Calu3 (cell line): ENCODE results near the gene CUL4A. TPM values are rescaled to one million over a fixed set of nuclear protein-coding genes. Genes with fewer than 3 reads are reported as not detected.
"Not testable (repeated sequence)": the region's sequence is repeated elsewhere in the genome, so short reads cannot be mapped to it uniquely, and the experiment has no call there.

Experiments used
- BruUV-seq: library from RNA; stranded (reverse); fragments of 400-500 nt; replicated peaks from 2 replicates; lab custom pipeline; 2021; lab: Mats Ljungman, UMichigan
- CTCF ChIA-PET: fragments of 300-600 bp; sonication (Branson Sonifier 250); formaldehyde crosslinking; loops from one replicate; lab custom pipeline; 2022; ENCODE audit warnings: antibody characterized with exemption; lab: Charles Lee
- DNase-seq: peaks from one replicate; pipeline ENCODE4 v3.0.0; 2022
- H3K27ac Mint-ChIP-seq: one replicate; pipeline ENCODE4 v1.8.0; 2022; ENCODE audit warnings: mixed read lengths; ENCODE audit not compliant: unreplicated experiment
- H3K27me3 Mint-ChIP-seq: one replicate; pipeline ENCODE4 v1.8.0; 2022; ENCODE audit warnings: mixed read lengths; ENCODE audit not compliant: unreplicated experiment
- H3K36me3 Mint-ChIP-seq: one replicate; pipeline ENCODE4 v1.8.0; 2022; ENCODE audit warnings: mild to moderate bottlenecking, moderate library complexity, mixed read lengths; ENCODE audit not compliant: insufficient read depth, unreplicated experiment
- H3K4me1 Mint-ChIP-seq: one replicate; pipeline ENCODE4 v1.8.0; 2022; ENCODE audit warnings: mild to moderate bottlenecking, low read depth, mixed read lengths; ENCODE audit not compliant: unreplicated experiment
- H3K4me3 Mint-ChIP-seq: one replicate; pipeline ENCODE4 v1.8.0; 2022; ENCODE audit warnings: mild to moderate bottlenecking, low read depth, moderate library complexity, mixed read lengths; ENCODE audit not compliant: unreplicated experiment
- H3K9me3 Mint-ChIP-seq: one replicate; pipeline ENCODE4 v1.8.0; 2022; ENCODE audit warnings: low read depth, mixed read lengths; ENCODE audit not compliant: unreplicated experiment
- intact Hi-C: fragments of 100-400 bp; cut with micrococcal nuclease; formaldehyde crosslinking; loops from one replicate; pipeline ENCODE4 v1.10.0; 2022; ENCODE audit not compliant: unreplicated experiment
- total RNA-seq: library from RNA; stranded (reverse); gene quantifications from 2 replicates; pipeline ENCODE4 v1.2.3, GENCODE V29; 2022
- TF ChIP-seq, protein P1 (sequence below): fragments of 200-600 bp; IDR thresholded peaks from one replicate; pipeline ENCODE4 v1.8.0; 2022; ENCODE audit warnings: antibody characterized with exemption; ENCODE audit not compliant: unreplicated experiment

The CUL4A gene
- total RNA-seq, 1 experiment from 2014 or later: 32.1 TPM

DNA sequence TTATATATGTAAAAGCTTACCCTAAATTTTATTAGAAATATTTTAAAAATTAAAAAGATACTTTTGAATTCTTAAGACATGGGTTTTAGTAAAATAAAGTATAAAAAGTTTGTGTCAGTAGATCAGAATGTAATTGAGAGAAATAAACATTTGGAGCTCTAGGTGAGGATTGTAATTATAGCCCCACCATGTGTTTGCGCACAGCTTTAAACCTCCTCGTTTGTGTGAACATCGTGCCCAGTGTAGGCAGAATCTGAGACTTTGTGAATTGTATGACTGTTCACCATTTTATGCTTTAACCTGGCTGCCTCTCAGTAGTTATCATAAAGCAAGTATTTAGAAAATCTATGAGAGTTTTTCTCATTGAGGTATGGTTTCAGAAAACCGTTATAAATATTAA lies 29.1 kb downstream of the CUL4A start:
- DNase-seq: no peak
- BruUV-seq: no TSS peak
- Mint-ChIP-seq H3K9me3 (no peaks in the 10 kb centered on the region), H3K4me3 (no peak overlapping the region), H3K27me3 (no peaks in the 10 kb centered on the region), H3K4me1 (no peaks in the 10 kb centered on the region), H3K36me3 (peaks cover 11% of the 10 kb centered on the region), H3K27ac (no peak overlapping the region)
- TF ChIP-seq, protein P1, sequence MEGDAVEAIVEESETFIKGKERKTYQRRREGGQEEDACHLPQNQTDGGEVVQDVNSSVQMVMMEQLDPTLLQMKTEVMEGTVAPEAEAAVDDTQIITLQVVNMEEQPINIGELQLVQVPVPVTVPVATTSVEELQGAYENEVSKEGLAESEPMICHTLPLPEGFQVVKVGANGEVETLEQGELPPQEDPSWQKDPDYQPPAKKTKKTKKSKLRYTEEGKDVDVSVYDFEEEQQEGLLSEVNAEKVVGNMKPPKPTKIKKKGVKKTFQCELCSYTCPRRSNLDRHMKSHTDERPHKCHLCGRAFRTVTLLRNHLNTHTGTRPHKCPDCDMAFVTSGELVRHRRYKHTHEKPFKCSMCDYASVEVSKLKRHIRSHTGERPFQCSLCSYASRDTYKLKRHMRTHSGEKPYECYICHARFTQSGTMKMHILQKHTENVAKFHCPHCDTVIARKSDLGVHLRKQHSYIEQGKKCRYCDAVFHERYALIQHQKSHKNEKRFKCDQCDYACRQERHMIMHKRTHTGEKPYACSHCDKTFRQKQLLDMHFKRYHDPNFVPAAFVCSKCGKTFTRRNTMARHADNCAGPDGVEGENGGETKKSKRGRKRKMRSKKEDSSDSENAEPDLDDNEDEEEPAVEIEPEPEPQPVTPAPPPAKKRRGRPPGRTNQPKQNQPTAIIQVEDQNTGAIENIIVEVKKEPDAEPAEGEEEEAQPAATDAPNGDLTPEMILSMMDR: no peak
- intact Hi-C loops: no loop called here
- CTCF ChIA-PET: no interaction called here

DNA sequence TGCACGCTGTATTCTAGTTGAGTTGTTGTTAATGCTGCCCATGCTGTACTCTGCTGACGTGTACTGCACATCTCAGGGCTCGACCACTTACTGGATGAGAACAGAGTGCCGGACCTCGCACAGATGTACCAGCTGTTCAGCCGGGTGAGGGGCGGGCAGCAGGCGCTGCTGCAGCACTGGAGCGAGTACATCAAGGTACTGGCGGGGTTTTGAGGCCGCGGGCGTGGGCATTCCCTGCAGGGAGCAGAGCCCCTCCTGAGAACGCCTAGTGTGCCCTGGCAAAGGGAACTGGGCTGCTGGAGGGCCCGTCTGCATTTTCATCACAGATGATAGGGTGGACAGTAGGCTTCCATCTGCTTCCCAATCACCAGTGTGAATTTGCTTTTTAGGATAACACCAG lies 29.9 kb downstream of the CUL4A start:
- CTCF ChIA-PET: no interaction called here
- Mint-ChIP-seq H3K27ac (no peak overlapping the region), H3K9me3 (no peaks in the 10 kb centered on the region), H3K27me3 (no peaks in the 10 kb centered on the region), H3K4me1 (no peaks in the 10 kb centered on the region), H3K4me3 (no peak overlapping the region), H3K36me3 (peaks cover 9% of the 10 kb centered on the region)
- TF ChIP-seq, protein P1: no peak
- BruUV-seq: no TSS peak
- intact Hi-C loops: no loop called here
- DNase-seq: no peak

DNA sequence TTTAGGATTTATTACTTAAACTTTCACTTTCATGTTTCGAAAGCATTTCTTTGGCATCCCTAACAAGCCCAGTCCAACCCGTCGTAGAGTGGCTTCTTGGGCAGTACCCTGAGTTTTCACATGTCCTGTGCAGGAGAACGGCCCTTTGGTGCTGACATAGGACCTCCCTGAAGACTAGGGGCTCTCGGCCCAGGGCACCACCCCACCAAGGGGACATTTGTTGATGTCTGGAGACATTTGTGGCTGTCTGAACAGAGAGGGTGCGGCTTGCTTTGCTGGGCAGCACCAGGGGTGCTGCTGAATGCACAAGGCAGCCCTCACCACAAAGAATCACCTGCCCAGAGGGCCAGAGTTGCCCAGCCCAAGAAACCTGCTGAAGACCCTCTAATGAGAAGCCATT lies 30.6 kb downstream of the CUL4A start:
- intact Hi-C loops: no loop called here
- peaks cover 9% of the 10 kb centered on the region for H3K36me3 Mint-ChIP-seq
- no peaks in the 10 kb centered on the region for H3K27me3 Mint-ChIP-seq
- H3K9me3 Mint-ChIP-seq: no peaks in the 10 kb centered on the region
- TF ChIP-seq, protein P1: no peak
- H3K27ac Mint-ChIP-seq: no peak overlapping the region
- no peak for DNase-seq
- CTCF ChIA-PET: no interaction called here
- no TSS peak for BruUV-seq
- H3K4me3 Mint-ChIP-seq: no peak overlapping the region
- no peaks in the 10 kb centered on the region for H3K4me1 Mint-ChIP-seq

DNA sequence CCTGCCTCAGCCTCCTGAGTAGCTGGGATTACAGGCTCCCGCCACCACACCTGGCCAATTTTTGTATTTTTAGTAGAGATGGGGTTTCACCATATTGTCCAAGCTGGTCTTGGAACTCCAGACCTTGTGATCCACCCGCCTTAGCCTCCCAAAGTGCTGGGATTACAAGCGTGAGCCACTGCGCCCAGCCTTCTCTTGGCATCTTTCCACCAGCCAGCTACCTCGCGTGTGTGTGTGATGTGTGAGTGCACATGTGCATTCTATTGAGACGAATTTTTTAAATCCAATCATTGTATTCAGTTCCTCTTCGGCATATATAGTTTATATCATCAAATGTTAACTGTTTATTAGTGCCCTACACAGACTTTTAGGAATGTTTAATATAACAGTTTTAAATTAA lies 32.2 kb downstream of the CUL4A start:
- CTCF ChIA-PET: interaction anchor here (0.7 kb wide), 1 partner anchor 234 kb away, joined by 3 read pairs; no protein-coding TSS in a partner anchor
- H3K27me3 Mint-ChIP-seq, H3K9me3 Mint-ChIP-seq, H3K4me3 Mint-ChIP-seq, BruUV-seq, H3K4me1 Mint-ChIP-seq, H3K27ac Mint-ChIP-seq, H3K36me3 Mint-ChIP-seq, intact Hi-C loops, DNase-seq: not testable (repeated sequence)

DNA sequence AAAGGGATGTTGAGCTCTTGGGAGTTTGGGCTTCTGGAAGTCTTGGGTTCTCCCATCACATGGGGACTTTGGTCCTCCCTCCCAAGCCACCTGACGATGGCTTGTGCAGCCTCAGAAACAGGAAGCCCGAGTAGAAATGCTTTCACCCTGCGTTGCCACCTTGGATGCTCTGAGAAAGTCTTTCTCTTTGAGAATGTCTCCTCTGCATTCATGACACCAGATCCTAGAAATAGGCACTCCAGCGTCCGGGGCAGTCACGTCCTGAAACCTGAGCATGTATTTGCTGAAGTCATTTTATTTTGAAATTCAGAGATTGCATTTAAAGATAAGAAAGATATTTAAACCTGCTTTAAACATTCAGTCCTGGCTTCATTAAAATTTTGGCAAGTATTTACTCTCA lies 34.4 kb downstream of the CUL4A start:
- Mint-ChIP-seq H3K4me1 (no peaks in the 10 kb centered on the region), H3K27ac (no peak overlapping the region), H3K27me3 (no peaks in the 10 kb centered on the region), H3K36me3 (peaks cover 9% of the 10 kb centered on the region), H3K9me3 (no peaks in the 10 kb centered on the region), H3K4me3 (no peak overlapping the region)
- intact Hi-C loops: no loop called here
- BruUV-seq: no TSS peak
- TF ChIP-seq, protein P1: no peak
- CTCF ChIA-PET: no interaction called here
- DNase-seq: no peak
